ENCODE data around the gene GPR157.
A peak's percentile ranks its signal among the peaks of the same experiment; 100 is the strongest.

GPR157 gene

GRCh38 chr1:9107136-9107535 is 21.8 kb downstream of the GPR157 start:
- H3K4me3 ChIP-seq (ENCODE audit: low read depth, low read length) = no peak overlapping the region
- TF ChIP-seq, protein P1, sequence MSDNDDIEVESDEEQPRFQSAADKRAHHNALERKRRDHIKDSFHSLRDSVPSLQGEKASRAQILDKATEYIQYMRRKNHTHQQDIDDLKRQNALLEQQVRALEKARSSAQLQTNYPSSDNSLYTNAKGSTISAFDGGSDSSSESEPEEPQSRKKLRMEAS (IDR thresholded peaks at IDR 0.05; ENCODE audit: low read depth, low read length) = no peak
- TF ChIP-seq MYC (IDR thresholded peaks at IDR 0.05; ENCODE audit: low read depth, low read length) = no peak
- no peak for TF ChIP-seq POLR2A (IDR thresholded peaks at IDR 0.05; ENCODE audit: extremely low read depth, insufficient read length)
- TF ChIP-seq, protein P2, sequence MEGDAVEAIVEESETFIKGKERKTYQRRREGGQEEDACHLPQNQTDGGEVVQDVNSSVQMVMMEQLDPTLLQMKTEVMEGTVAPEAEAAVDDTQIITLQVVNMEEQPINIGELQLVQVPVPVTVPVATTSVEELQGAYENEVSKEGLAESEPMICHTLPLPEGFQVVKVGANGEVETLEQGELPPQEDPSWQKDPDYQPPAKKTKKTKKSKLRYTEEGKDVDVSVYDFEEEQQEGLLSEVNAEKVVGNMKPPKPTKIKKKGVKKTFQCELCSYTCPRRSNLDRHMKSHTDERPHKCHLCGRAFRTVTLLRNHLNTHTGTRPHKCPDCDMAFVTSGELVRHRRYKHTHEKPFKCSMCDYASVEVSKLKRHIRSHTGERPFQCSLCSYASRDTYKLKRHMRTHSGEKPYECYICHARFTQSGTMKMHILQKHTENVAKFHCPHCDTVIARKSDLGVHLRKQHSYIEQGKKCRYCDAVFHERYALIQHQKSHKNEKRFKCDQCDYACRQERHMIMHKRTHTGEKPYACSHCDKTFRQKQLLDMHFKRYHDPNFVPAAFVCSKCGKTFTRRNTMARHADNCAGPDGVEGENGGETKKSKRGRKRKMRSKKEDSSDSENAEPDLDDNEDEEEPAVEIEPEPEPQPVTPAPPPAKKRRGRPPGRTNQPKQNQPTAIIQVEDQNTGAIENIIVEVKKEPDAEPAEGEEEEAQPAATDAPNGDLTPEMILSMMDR (IDR thresholded peaks at IDR 0.05; ENCODE audit: low read depth, low read length) = no peak
- DNase-seq (ENCODE audit: low read depth) = no peak

GRCh38 chr1:9106286-9106685 is 22.6 kb downstream of the GPR157 start:
- TF ChIP-seq POLR2A (IDR thresholded peaks at IDR 0.05; ENCODE audit: extremely low read depth, insufficient read length) = no peak
- TF ChIP-seq, protein P2 (IDR thresholded peaks at IDR 0.05; ENCODE audit: low read depth, low read length) = no peak
- TF ChIP-seq, protein P1 (IDR thresholded peaks at IDR 0.05; ENCODE audit: low read depth, low read length) = no peak
- no peak for TF ChIP-seq MYC (IDR thresholded peaks at IDR 0.05; ENCODE audit: low read depth, low read length)
- H3K4me3 ChIP-seq (ENCODE audit: low read depth, low read length) = no peak overlapping the region
- DNase-seq (ENCODE audit: low read depth) = no peak

GRCh38 chr1:9105336-9105867 is 23.5 kb downstream of the GPR157 start:
- TF ChIP-seq POLR2A (IDR thresholded peaks at IDR 0.05; ENCODE audit: extremely low read depth, insufficient read length) (no peak), MYC (IDR thresholded peaks at IDR 0.05; ENCODE audit: low read depth, low read length) (no peak)
- TF ChIP-seq, protein P1 (IDR thresholded peaks at IDR 0.05; ENCODE audit: low read depth, low read length) = no peak
- TF ChIP-seq, protein P2 (IDR thresholded peaks at IDR 0.05; ENCODE audit: low read depth, low read length) = no peak
- no peak overlapping the region for H3K4me3 ChIP-seq (ENCODE audit: low read depth, low read length)
- DNase-seq (ENCODE audit: low read depth) = no peak

DNA sequence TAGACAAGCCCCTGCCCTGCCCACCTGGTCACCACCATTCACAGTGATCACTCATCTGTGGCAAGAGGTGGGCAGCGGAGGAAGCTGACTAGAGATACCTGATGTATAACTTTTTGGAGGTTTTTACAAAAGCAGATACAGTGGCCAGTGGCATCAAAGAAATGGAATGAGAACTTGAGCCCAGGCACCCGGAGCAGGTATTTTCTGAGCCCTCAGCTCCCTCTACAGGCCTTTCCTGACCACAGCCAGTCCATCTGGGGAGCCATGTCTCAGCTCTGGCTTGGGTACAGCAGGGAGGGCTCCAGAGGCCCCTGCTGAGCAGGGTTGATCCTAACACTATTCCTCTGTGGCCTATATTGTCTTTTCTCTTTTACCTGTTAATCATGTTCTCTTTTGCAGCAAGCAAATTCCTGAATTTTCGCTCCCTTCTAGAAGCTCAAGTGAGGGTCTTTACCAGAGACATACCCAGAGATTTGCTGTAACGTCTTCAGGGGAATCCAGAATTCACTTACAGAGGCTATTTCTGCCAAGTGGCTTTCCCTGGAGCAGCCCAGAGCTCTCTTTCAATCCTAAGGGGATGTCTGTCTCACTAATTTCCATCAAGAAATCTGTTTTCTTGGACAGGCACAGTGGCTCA is 27.3 kb downstream of the GPR157 start:
- TF ChIP-seq POLR2A (IDR thresholded peaks at IDR 0.05; ENCODE audit: extremely low read depth, insufficient read length) = no peak
- TF ChIP-seq, protein P1 (IDR thresholded peaks at IDR 0.05; ENCODE audit: low read depth, low read length) = no peak
- TF ChIP-seq, protein P2 (IDR thresholded peaks at IDR 0.05; ENCODE audit: low read depth, low read length) = peak; percentile 88
- TF ChIP-seq MYC (IDR thresholded peaks at IDR 0.05; ENCODE audit: low read depth, low read length) = 0 out of 2 replicates have a peak, but pooled peaks have one; percentile 12
- H3K4me3 ChIP-seq (ENCODE audit: low read depth, low read length) = no peak overlapping the region
- DNase-seq (ENCODE audit: low read depth) = peak; percentile 80

DNA sequence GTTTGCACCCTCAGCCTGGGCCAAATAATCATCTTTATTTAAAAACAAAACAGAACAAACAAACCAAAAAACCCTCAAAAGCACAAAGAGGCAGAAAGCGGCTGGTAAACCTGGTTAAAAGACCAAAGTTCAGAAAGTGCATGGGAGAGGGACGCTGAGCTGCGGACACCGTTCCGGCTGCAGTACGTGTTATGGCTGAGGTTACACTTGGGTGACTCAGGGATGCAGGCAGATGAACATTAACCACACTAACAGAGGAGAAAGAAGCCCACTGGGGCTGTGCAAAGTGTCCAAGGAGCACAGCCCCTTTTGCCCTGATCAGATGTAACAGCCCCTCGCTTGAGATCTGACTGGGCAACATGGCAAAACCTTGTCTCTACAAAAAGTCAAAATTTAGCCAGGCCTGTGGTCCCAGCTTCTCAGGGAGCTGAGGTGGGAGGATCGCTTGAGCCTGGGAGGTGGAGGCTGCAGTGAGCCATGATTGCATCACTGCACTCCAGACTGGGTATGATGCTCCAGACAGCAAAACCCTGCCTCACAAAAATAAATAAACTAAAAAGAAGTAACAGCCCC is 28.3 kb downstream of the GPR157 start:
- no peak for TF ChIP-seq MYC (IDR thresholded peaks at IDR 0.05; ENCODE audit: low read depth, low read length)
- TF ChIP-seq, protein P2 (IDR thresholded peaks at IDR 0.05; ENCODE audit: low read depth, low read length) = no peak
- TF ChIP-seq, protein P1 (IDR thresholded peaks at IDR 0.05; ENCODE audit: low read depth, low read length) = no peak
- no peak for TF ChIP-seq POLR2A (IDR thresholded peaks at IDR 0.05; ENCODE audit: extremely low read depth, insufficient read length)
- DNase-seq (ENCODE audit: low read depth) = peak; percentile 43
- H3K4me3 ChIP-seq (ENCODE audit: low read depth, low read length) = no peak overlapping the region
